B cell (primary cell): ENCODE measurements around the gene SLC35G1. TPM values are rescaled to one million over a fixed set of nuclear protein-coding genes. Genes with fewer than 3 reads are reported as not detected.

Source experiments
- ATAC-seq: fragments of 200-7000 bp; cut with Tn5 transposase; one replicate; pipeline ENCODE4 v1.10.0; 2021; ENCODE audit warnings: low read depth, mild to moderate bottlenecking, moderate number of reproducible peaks, moderate library complexity
- CTCF ChIA-PET: fragments of 350-600 bp; sonication (Branson Sonifier 250); formaldehyde crosslinking; loops from one replicate; lab custom pipeline; 2021; ENCODE audit warnings: antibody characterized with exemption, inconsistent platforms; lab: Charles Lee
- POLR2A ChIA-PET: fragments of 350-600 bp; sonication (Branson Sonifier 250); formaldehyde crosslinking; loops from one replicate; lab custom pipeline; 2021; ENCODE audit warnings: antibody characterized with exemption; lab: Charles Lee
- DNase-seq: peaks from one replicate; pipeline ENCODE4 v3.0.0; 2013
- H2AFZ ChIP-seq: 2 replicates; pipeline ENCODE4 v1.6.1; 2012; ENCODE audit warnings: mild to moderate bottlenecking, low read depth, low read length; ENCODE audit not compliant: insufficient read depth, poor library complexity, severe bottlenecking
- H3K27ac ChIP-seq, 2 donors: 1 replicate in 1 of 2; 2 replicates in 1 of 2; pipeline ENCODE4 v1.5.1; 2012 to 2013; ENCODE audit warnings: low read length in 2 of 2, mild to moderate bottlenecking in 2 of 2, moderate library complexity in 1 of 2
- H3K27me3 ChIP-seq, 4 experiments: fragments of 200-600 bp in 1 of 4; sonication (generic) in 1 of 4; replicated peaks in 1 of 4; 1 replicate in 2 of 4; 2 replicates in 2 of 4; pipeline versions ENCODE4 v1.6.1 to v1.7.0; 2013 to 2016; ENCODE audit warnings: low read length in 3 of 4, mild to moderate bottlenecking in 2 of 4, mixed read lengths in 1 of 4, moderate library complexity in 1 of 4; ENCODE audit not compliant: insufficient read depth in 4 of 4, control insufficient read depth in 3 of 4; ENCODE audit errors: control extremely low read depth in 1 of 4
- H3K36me3 ChIP-seq, 2 experiments: replicated peaks in 1 of 2; 1 replicate in 1 of 2; 2 replicates in 1 of 2; pipeline versions ENCODE4 v1.6.1 to v1.7.1; 2013; ENCODE audit warnings: low read length in 1 of 2; ENCODE audit not compliant: insufficient read depth in 2 of 2, control insufficient read depth in 1 of 2; ENCODE audit errors: control extremely low read depth in 1 of 2, extremely low read depth in 1 of 2
- H3K4me1 ChIP-seq, 2 donors: fragments of 200-600 bp in 1 of 2; sonication (generic) in 1 of 2; 1 replicate in 1 of 2; 2 replicates in 1 of 2; pipeline versions ENCODE4 v1.5.1 to v1.6.1; 2013 to 2017; ENCODE audit warnings: low read length in 2 of 2; ENCODE audit not compliant: control insufficient read depth in 2 of 2, insufficient read depth in 2 of 2
- H3K4me2 ChIP-seq: replicated peaks from 2 replicates; pipeline ENCODE3; 2012; ENCODE audit warnings: mild to moderate bottlenecking, low read depth, low read length; ENCODE audit not compliant: poor library complexity, severe bottlenecking
- H3K4me3 ChIP-seq, 5 experiments: fragments of 200-600 bp in 1 of 5; sonication (generic) in 1 of 5; 1 replicate in 3 of 5; 2 replicates in 2 of 5; pipeline versions ENCODE4 v1.5.1 to v1.7.0; 2011 to 2016; ENCODE audit warnings: low read length in 4 of 5, mild to moderate bottlenecking in 4 of 5, low read depth in 2 of 5, control low read depth in 1 of 5, moderate library complexity in 1 of 5; ENCODE audit not compliant: insufficient read depth in 1 of 5; ENCODE audit errors: control extremely low read depth in 1 of 5, extremely low read depth in 1 of 5
- H3K79me2 ChIP-seq: fragments of 200-600 bp; sonication (generic); one replicate; pipeline ENCODE4 v1.6.0; 2016; ENCODE audit warnings: low read length; ENCODE audit not compliant: control insufficient read depth, insufficient read depth
- H3K9ac ChIP-seq: fragments of 200-600 bp; sonication (generic); 2 replicates; pipeline ENCODE4 v1.6.1; 2017; ENCODE audit warnings: mild to moderate bottlenecking, low read length, moderate library complexity
- H3K9me3 ChIP-seq, 3 donors: one replicate each; pipeline versions ENCODE4 v1.6.1 to v1.7.1; 2013; ENCODE audit warnings: low read length in 2 of 3; ENCODE audit not compliant: control insufficient read depth in 2 of 3, insufficient read depth in 1 of 3; ENCODE audit errors: control extremely low read depth in 1 of 3
- H4K20me1 ChIP-seq: 2 replicates; pipeline ENCODE4 v1.6.0; 2012; ENCODE audit warnings: mild to moderate bottlenecking, low read length; ENCODE audit not compliant: insufficient read depth, control insufficient read depth, poor library complexity, severe bottlenecking
- H3K27ac Mint-ChIP-seq: one replicate; pipeline ENCODE4 v1.8.0; 2021; ENCODE audit warnings: mixed read lengths
- H3K27me3 Mint-ChIP-seq: one replicate; pipeline ENCODE4 v1.8.0; 2021; ENCODE audit warnings: mixed read lengths
- H3K4me1 Mint-ChIP-seq: one replicate; pipeline ENCODE4 v1.8.0; 2021; ENCODE audit warnings: mixed read lengths
- H3K4me3 Mint-ChIP-seq: one replicate; pipeline ENCODE4 v1.8.0; 2021; ENCODE audit warnings: mixed read lengths
- H3K9me3 Mint-ChIP-seq: one replicate; pipeline ENCODE4 v1.8.0; 2022; ENCODE audit warnings: mixed read lengths; ENCODE audit not compliant: insufficient read depth
- CTCF ChIP-seq: fragments of 200-600 bp; IDR thresholded peaks from one replicate; pipeline ENCODE4 v1.8.0; 2022; ENCODE audit warnings: antibody characterized with exemption, mild to moderate bottlenecking
- EZH2 ChIP-seq: IDR thresholded peaks from 2 replicates; pipeline ENCODE4 v1.6.1; 2012; ENCODE audit warnings: borderline replicate concordance, low read depth, mild to moderate bottlenecking, moderate library complexity, low read length; ENCODE audit not compliant: insufficient read depth, poor library complexity, severe bottlenecking
- WGBS: methylation state at CpG from one replicate; pipeline ENCODE4 v1.1.5; 2013; ENCODE audit warnings: missing lambda C conversion rate; ENCODE audit not compliant: insufficient coverage; 5-methylcytosine and 5-hydroxymethylcytosine counted together
- intact Hi-C: fragments of 100-400 bp; cut with micrococcal nuclease; formaldehyde crosslinking; loops from one replicate; pipeline ENCODE4 v1.10.0; 2022
- polyA plus RNA-seq: library from polyadenylated mRNA; depleted of rRNA; stranded (reverse); fragments of >200 nt; gene quantifications from 2 replicates; pipeline ENCODE4 v1.2.3, GENCODE V29; 2012
- total RNA-seq, 2 donors: library from RNA; stranded (reverse); fragments of 120-200 nt in 1 of 2; gene quantifications; 1 replicate in 1 of 2; 2 replicates in 1 of 2; pipeline versions ENCODE4 v1.2.3 to v1.2.4, GENCODE V29; 2013 to 2022

The SLC35G1 gene
- total and polyA plus RNA-seq, 2 donors (not counting 1 experiment from before 2014, with no cell fraction given), result 1.7 to 2.6 TPM

- Histone ChIP-seq H3K4me3 (no peak overlapping the region), H3K79me2 (no peaks in the 10 kb centered on the region), H3K4me1 (no peaks in the 10 kb centered on the region), H3K9ac (no peak overlapping the region), H3K4me2 (no peak overlapping the region), H4K20me1 (no peaks in the 10 kb centered on the region), H2AFZ (no peak overlapping the region), H3K27me3 (no peaks in the 10 kb centered on the region), H3K9me3 (peaks cover 0 to 2% (median 0%) of the 10 kb centered on the region in 3 donors), H3K36me3 (no peaks in the 10 kb centered on the region), H3K27ac (no peak overlapping the region)
- 92% methylated on average over 2 of the region's 10 CpGs for WGBS
- CTCF ChIA-PET, result interaction anchor here (1.3 kb wide), 1 partner anchor 9 kb away, joined by 3 read pairs; no protein-coding TSS in a partner anchor
- H3K27me3 Mint-ChIP-seq, result peaks cover 6% of the 10 kb centered on the region
- ATAC-seq (no peak), DNase-seq (no peak)
- no peak for TF ChIP-seq EZH2
- TF ChIP-seq CTCF, result no peak
- no peaks in the 10 kb centered on the region for H3K9me3 Mint-ChIP-seq
- no peaks in the 10 kb centered on the region for H3K4me1 Mint-ChIP-seq
- H3K4me3 Mint-ChIP-seq, result no peak overlapping the region
- no peak overlapping the region for H3K27ac Mint-ChIP-seq
- POLR2A ChIA-PET, result no interaction called here
- intact Hi-C loops, result no loop called here
Measured at GRCh38 chr10:93850031-93851015, 43.5 kb upstream of the SLC35G1 start.

- Histone ChIP-seq H2AFZ (no peak overlapping the region), H3K4me3 (no peak overlapping the region), H4K20me1 (no peaks in the 10 kb centered on the region), H3K27ac (no peak overlapping the region), H3K9me3 (no peaks in the 10 kb centered on the region), H3K79me2 (no peaks in the 10 kb centered on the region), H3K4me1 (no peaks in the 10 kb centered on the region), H3K9ac (no peak overlapping the region), H3K4me2 (no peak overlapping the region), H3K36me3 (no peaks in the 10 kb centered on the region), H3K27me3 (no peaks in the 10 kb centered on the region)
- Mint-ChIP-seq H3K9me3 (no peaks in the 10 kb centered on the region), H3K4me1 (no peaks in the 10 kb centered on the region), H3K4me3 (no peak overlapping the region), H3K27ac (no peak overlapping the region), H3K27me3 (peaks cover 8% of the 10 kb centered on the region)
- ChIA-PET CTCF (interaction anchor here (1.3 kb wide), 1 partner anchor 8 kb away, joined by 3 read pairs; no protein-coding TSS in a partner anchor), POLR2A (no interaction called here)
- TF ChIP-seq EZH2 (no peak), CTCF (no peak)
- DNase-seq, result no peak
- 92% methylated on average over 2 of the region's 3 CpGs for WGBS
- intact Hi-C loops, result no loop called here
- ATAC-seq, result no peak
Measured at GRCh38 chr10:93851169-93851568, 42.6 kb upstream of the SLC35G1 start.
